ENCODE results near the gene WFDC5. TPM values are rescaled to one million over a fixed set of nuclear protein-coding genes. Genes with fewer than 3 reads are reported as not detected.

The WFDC5 gene
- polyA plus RNA-seq, 1 of the 3 experiments (the other 2 are of a cell fraction) = 0.08 TPM

DNA sequence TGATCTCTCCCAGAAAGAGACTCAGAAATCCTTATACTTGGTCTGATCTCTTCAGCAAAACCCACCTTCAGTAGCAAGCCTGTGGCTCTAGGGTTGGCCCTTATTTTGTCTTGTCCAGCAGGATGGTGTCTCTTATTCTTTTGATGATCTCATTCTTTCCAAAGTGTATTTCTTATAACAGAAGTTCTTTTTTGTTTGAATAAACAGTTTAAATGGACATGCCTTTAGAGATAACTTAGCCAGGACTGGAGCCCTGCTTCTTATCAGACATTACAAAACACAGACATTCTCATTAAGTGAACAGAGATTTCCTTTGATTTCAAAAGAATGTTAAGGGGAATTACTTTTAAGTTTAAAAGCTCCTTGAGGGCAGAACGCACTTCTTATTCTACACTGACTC, 45.7 kb downstream of the WFDC5 start:
- no peaks in the 10 kb centered on the region for H4K20me1 ChIP-seq (ENCODE audit: insufficient read depth)
- POLR2A ChIA-PET = no interaction called here
- H3K4me1 ChIP-seq (ENCODE audit: control insufficient read depth in 1 of 2, insufficient read depth in 2 of 2, low read depth in 1 of 2, low read length in 1 of 2) = no peaks in the 10 kb centered on the region; a peak in 2 of 4 replicates
- CTCF ChIA-PET = interaction anchor here (1.1 to 2.4 kb wide), 2 partner anchors 26 kb away, joined by 5 to 15 read pairs; no protein-coding TSS in a partner anchor
- WGBS (ENCODE audit: low lambda C conversion rate) = 100% methylated on average over 1 of the region's 1 CpG
- H3K4me2 ChIP-seq = no peak overlapping the region
- H3K9me2 ChIP-seq = no peaks in the 10 kb centered on the region
- no peaks in the 10 kb centered on the region for H3K9me3 ChIP-seq
- H3K4me3 ChIP-seq (ENCODE audit: low read depth in 2 of 2, low read length in 1 of 2) = no peak overlapping the region
- H2AFZ ChIP-seq (ENCODE audit: low read depth) = no peak overlapping the region
- H3K79me2 ChIP-seq (ENCODE audit: insufficient read depth) = peaks cover 17% of the 10 kb centered on the region; the same call in 1 of the 2 replicates
- H3F3A ChIP-seq (replicated peaks; ENCODE audit: insufficient read depth) = no peaks in the 10 kb centered on the region
- TF ChIP-seq TEAD4 (IDR thresholded peaks at IDR 0.05; ENCODE audit: borderline replicate concordance, insufficient read depth) (no peak), RFX5 (IDR thresholded peaks at IDR 0.05; ENCODE audit: low read length) (no peak), TCF12 (IDR thresholded peaks at IDR 0.05) (0 out of 2 replicates have a peak, but pooled peaks have one; percentile 9), GATA2 (CRISPR knock-in tag; IDR thresholded peaks at IDR 0.05) (no peak)
- peaks cover 0 to 4% of the 10 kb centered on the region in 2 experiments for H3K36me3 ChIP-seq (replicated peaks in 1 of 2; ENCODE audit: control insufficient read depth in 1 of 2, insufficient read depth in 2 of 2, low read length in 1 of 2)
- H3K27ac ChIP-seq (ENCODE audit: low read depth in 2 of 2, low read length in 1 of 2) = no peak overlapping the region
- no peaks in the 10 kb centered on the region for H3K27me3 ChIP-seq (ENCODE audit: insufficient read depth)
- no peak for DNase-seq
- no peak overlapping the region for H3K9ac ChIP-seq

DNA sequence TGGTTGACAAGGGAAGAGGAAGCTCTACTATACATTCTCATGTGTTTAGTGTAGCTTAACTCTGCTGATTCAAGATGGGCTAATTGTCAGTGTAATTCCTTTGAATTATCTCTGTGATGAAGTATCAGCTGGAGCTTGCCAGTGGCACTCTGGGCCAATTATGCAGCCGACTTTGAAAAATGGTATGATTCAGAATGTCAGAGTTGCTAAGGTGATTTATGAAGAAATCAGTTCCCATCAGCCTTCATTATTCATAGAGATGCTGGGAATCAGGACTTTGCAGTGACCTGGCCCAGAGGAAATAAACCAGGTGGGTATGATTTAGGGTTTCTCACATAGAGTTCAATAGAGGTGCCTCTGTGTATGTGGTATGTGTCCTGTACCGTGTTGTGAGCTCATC, 47.4 kb downstream of the WFDC5 start:
- peaks cover 22% of the 10 kb centered on the region; the same call in 1 of the 2 replicates for H3K79me2 ChIP-seq (ENCODE audit: insufficient read depth)
- no peak overlapping the region for H3K9ac ChIP-seq
- H3K4me3 ChIP-seq (ENCODE audit: low read depth in 2 of 2, low read length in 1 of 2) = no peak overlapping the region
- no peaks in the 10 kb centered on the region for H3F3A ChIP-seq (replicated peaks; ENCODE audit: insufficient read depth)
- CTCF ChIA-PET = interaction anchor here (0.9 to 1.9 kb wide), 3 partner anchors 19 to 45 kb away, joined by 3 to 6 read pairs (median 5); no protein-coding TSS in a partner anchor
- no peaks in the 10 kb centered on the region for H4K20me1 ChIP-seq (ENCODE audit: insufficient read depth)
- no peak for DNase-seq
- H3K9me3 ChIP-seq = no peaks in the 10 kb centered on the region
- no peaks in the 10 kb centered on the region for H3K27me3 ChIP-seq (ENCODE audit: insufficient read depth)
- H3K4me1 ChIP-seq (ENCODE audit: control insufficient read depth in 1 of 2, insufficient read depth in 2 of 2, low read depth in 1 of 2, low read length in 1 of 2) = no peaks in the 10 kb centered on the region; a peak in 2 of 4 replicates
- peak overlapping the region in 1 of 2 experiments; percentile 27; a peak in 2 of 4 replicates for H3K27ac ChIP-seq (ENCODE audit: low read depth in 2 of 2, low read length in 1 of 2)
- no peak overlapping the region for H2AFZ ChIP-seq (ENCODE audit: low read depth)
- WGBS (ENCODE audit: low lambda C conversion rate) = 63% methylated on average over 2 of the region's 2 CpGs
- POLR2A ChIA-PET = interaction anchor here (0.6 kb wide), 1 partner anchor 17 kb away, joined by 3 read pairs; no protein-coding TSS in a partner anchor
- peaks cover 0 to 8% of the 10 kb centered on the region in 2 experiments for H3K36me3 ChIP-seq (replicated peaks in 1 of 2; ENCODE audit: control insufficient read depth in 1 of 2, insufficient read depth in 2 of 2, low read length in 1 of 2)
- H3K9me2 ChIP-seq = no peaks in the 10 kb centered on the region
- no peak overlapping the region for H3K4me2 ChIP-seq
- TF ChIP-seq, protein P1, sequence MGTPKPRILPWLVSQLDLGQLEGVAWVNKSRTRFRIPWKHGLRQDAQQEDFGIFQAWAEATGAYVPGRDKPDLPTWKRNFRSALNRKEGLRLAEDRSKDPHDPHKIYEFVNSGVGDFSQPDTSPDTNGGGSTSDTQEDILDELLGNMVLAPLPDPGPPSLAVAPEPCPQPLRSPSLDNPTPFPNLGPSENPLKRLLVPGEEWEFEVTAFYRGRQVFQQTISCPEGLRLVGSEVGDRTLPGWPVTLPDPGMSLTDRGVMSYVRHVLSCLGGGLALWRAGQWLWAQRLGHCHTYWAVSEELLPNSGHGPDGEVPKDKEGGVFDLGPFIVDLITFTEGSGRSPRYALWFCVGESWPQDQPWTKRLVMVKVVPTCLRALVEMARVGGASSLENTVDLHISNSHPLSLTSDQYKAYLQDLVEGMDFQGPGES (IDR thresholded peaks at IDR 0.05; ENCODE audit: low read depth, low read length) = no peak
- TF ChIP-seq RAD21 (IDR thresholded peaks at IDR 0.05; ENCODE audit: low read length) (no peak), TEAD4 (IDR thresholded peaks at IDR 0.05; ENCODE audit: borderline replicate concordance, insufficient read depth) (peak; percentile 42; the same call in 1 of the 2 replicates), PBX3 (IDR thresholded peaks at IDR 0.05) (peak; percentile 93), FOSL2 (IDR thresholded peaks at IDR 0.05; ENCODE audit: borderline replicate concordance, low read depth) (peak; percentile 35; the same call in 1 of the 2 replicates), GABPA (IDR thresholded peaks at IDR 0.05; ENCODE audit: low read depth) (no peak), POLR2AphosphoS5 (IDR thresholded peaks at IDR 0.05; ENCODE audit: low read depth, low read length) (no peak; the same call in 1 of the 2 replicates), RXRA (IDR thresholded peaks at IDR 0.05; ENCODE audit: borderline replicate concordance, low read depth) (no peak; the same call in 1 of the 2 replicates), TAF1 (IDR thresholded peaks at IDR 0.05; ENCODE audit: borderline replicate concordance, low read depth, low read length) (no peak), TCF12 (IDR thresholded peaks at IDR 0.05) (peak; percentile 35; the same call in 1 of the 2 replicates), SIN3A (IDR thresholded peaks at IDR 0.05; ENCODE audit: borderline replicate concordance, low read depth, low read length) (no peak), CHD2 (IDR thresholded peaks at IDR 0.05; ENCODE audit: low read length, partially characterized antibody) (no peak), JUND (IDR thresholded peaks at IDR 0.05) (peak; percentile 44; the same call in 1 of the 2 replicates), ZBTB33 (IDR thresholded peaks at IDR 0.05; ENCODE audit: borderline replicate concordance, low read depth) (no peak), REST (IDR thresholded peaks at IDR 0.05; ENCODE audit: low read depth, low read length) (no peak), NFIC (IDR thresholded peaks at IDR 0.05; ENCODE audit: borderline replicate concordance) (peak; percentile 47; the same call in 1 of the 2 replicates)
- TF ChIP-seq, protein P2, sequence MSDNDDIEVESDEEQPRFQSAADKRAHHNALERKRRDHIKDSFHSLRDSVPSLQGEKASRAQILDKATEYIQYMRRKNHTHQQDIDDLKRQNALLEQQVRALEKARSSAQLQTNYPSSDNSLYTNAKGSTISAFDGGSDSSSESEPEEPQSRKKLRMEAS (IDR thresholded peaks at IDR 0.05; ENCODE audit: low read depth) = no peak

Data from SK-N-SH (cell line).